ENCODE results near the gene CRBN.

The CRBN gene

DNA sequence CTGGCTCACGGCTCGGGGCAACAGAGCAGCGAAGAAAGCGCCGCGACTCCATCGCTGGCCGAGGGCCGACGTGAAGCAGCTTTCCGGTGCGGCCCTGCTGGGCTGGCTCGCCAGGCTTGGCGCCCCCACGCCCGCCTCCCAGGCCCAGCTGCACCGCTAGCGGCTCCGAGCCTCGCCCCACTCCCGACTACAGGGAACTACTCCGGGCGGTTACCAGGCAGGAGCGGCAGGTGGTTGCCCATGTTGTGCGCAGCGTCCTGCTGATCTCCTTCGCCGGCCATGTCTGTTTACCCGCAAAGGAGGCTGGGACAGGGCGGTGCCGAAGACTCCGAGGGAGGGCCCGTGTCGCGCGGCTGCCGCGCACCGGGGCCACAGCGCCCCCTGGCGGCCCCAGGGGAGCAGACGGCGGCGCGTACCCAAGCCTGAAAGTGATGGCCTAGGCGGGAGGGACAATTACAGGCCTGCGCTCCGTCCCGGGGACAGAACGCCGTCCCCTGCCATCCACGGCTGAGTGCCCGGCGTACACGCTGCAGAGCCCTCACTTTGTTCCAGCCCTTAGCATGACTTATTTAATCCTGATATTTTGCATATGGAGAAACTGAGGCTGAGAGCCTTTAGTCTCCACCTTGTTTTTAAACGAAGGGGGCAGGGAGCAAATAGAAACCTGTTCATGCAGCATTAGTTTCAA lies at the start of gene CRBN:
CRBN (minus strand) TSS at position 285 of the 688 bp plus-strand sequence; CDS start at position 281, 4 bp downstream.
- DNase-seq = peak; percentile 62

DNA sequence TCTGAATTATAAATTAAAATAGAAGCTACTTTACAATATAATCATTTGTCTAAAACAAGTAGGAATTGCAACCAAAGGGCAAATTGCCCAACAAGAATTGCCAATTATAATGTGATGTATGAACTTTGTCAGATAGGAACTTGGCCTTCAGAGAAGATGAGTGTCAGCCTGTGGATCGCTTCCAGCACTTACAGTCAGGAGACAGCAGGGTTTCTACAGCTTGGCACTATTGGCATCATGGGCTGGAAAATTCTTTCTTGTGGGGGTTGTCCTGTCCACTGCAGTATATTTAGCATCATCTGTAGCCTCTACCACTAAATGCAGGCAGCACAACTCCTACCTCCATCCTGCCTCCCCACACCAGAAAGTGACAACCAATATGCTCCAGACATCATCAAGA lies 48.1 kb upstream of the CRBN start:
- DNase-seq = no peak

DNA sequence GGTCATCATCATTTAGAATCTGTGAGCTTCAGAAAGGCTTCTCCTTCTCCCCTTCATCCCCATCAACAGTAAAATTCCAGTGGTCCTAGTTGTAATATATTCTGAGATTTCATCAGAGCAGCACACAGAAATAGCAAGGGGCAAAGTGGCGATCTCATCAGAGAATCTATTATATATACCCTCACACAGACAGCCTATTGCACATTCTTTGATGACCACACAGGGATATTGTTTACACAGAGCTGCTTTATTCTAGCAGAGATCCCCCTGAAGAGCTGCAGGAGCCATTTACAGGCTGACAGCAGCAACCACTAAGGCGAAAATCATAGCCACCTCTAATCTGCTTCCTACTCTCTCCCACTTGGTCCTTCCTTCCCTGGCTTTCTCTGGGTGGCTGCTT lies 42.0 kb upstream of the CRBN start:
- DNase-seq = no peak

DNA sequence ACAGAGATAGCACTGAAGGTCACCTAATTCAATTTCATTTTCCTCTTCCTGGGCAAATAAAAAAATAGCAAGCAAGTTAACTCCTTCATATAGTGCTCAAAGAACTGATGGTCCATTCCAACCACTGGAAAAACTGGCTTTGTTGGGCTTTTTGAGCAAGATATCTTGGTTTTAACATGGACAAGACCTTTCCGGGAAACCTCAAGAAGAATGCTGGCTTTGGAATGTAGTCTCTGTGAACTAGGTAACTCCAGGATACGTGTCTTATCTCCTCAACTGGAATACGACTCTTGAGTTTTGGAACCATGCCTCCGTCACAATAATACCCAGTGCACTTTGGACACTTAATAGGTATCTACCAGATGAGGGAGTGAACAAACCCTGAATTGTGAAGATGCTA lies 36.9 kb upstream of the CRBN start:
- no peak for DNase-seq

DNA sequence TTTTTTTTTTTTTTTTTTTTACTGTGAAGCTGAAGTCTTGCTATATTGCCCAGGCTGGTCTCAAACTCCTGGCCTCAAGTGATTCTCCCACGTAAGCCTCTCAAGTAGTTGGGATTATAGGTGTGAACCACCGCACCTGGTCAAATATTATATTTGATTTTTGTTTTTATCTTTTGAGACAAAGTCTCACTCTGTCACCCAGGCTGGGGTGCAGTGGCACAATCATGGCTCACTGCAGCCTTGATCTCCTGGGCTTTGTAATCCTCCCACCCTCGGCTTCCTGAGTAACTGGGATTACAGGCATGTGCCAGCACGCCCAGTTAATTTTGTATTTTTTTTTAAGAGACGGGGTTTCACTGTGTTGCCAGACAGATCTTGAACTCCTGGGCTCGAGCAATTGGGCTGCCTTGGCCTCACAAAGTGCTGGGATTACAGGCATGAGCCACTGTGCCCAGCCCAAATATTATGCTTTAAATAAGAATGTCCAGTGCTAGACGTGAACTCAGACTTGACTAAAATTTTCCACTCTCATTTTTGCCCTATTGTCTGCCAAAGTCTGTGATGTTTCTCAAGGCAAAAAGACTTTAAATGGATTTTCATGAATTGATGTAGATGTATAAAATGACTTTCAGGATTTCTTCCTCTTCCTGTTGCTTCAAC lies 33.4 kb upstream of the CRBN start:
- no peak for DNase-seq

DNA sequence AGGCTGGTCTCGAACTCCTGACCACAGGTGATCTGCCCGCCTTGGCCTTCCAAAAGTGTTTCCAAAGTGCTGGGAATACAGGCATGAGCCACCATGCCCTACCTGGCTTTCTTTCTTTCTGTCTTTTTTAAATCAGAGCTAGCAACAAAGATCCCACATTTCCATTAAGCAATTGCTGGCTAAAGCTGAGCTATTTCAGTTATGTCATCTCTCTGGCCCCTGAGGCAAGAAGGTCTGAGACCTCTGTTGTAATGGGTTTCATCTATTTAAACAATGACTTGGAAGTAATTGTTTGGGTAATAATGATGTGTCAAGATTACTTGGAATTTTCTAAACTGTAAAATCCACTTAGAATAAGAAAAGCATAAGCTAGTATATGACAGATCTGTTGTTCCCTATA lies 30.2 kb upstream of the CRBN start:
- DNase-seq = no peak

DNA sequence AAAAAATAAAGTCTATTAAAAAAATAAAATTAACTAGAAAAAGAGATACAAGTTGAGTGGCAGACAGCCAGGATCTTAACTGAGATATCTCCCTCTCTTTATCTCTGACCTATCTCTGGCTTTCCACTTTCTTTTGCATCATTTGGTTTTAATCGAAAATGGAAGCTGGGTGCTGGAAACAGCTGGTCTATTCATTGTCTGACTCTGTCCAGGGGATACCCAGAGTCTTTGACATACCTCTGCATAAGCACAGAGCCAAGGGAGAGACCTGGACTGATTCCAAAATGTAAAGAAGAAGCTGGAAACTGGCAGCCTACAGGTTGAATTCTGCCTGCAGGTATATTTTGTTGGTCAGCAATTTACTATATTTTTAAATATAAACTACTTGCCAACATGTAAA lies 29.6 kb upstream of the CRBN start:
- DNase-seq = no peak

DNA sequence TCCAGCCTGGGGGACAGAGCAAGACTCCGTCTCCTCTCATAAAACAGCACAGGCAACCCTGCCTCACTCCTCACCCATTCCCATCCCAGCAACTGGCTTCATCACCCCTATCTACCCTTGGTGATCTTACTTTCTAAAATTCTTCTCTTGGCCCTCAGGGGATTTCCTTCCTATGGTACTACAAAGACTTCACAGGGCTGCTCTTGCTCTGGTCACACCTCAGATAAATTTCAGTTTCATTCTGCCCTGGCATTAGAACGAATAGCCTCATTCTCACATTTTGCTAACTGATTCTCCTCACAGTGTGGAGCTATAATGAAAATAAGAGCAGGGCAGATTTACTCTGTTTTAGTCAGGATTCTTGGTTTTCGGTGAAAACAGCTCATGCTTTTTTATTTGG lies 22.1 kb upstream of the CRBN start:
- no peak for DNase-seq

DNA sequence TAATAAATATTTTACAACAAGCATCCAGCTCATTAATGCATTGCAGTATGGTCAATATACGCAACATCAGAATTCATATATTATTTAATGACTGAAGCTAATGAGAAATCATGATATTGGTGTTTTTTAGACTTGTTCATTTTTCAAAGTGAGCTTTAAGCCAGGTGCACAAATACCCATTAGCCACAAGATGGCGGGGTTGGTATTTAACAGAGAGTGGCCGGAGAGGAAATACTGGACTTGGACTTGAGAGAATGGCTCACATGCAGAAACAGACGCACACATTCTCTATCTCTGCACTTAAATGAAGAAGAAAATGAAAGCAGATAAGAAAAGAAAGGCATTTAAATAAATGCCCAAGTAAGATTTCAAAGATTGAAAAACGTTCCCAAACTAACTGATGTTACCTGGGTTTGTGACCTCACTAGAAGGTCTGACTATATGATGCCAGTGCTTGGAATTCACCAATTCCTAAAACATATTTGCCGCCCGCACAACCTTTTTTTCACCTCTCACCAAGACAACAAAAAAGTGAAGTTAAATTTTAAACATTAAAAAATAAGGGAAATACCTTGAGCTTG lies 21.2 kb upstream of the CRBN start:
- peak; percentile 27 for DNase-seq

DNA sequence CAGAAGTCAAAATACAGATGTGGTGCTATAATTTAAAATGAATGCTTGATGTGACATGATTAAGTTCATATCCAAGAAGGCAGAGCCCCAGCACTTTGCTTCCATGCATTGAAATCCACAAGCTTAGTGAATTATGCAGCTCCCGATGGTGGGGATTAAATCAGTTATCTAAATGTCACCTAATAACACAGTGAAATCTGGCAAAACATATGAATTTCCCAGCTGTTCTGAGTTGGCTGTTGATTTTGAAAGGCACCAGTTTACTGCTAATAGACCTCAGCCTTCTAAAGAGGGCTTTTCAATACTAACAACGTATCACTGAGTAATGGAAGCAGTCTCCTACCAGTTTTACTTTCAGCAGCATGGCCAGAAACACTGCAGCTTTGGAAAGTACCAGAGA lies 19.8 kb upstream of the CRBN start:
- DNase-seq = no peak

DNA sequence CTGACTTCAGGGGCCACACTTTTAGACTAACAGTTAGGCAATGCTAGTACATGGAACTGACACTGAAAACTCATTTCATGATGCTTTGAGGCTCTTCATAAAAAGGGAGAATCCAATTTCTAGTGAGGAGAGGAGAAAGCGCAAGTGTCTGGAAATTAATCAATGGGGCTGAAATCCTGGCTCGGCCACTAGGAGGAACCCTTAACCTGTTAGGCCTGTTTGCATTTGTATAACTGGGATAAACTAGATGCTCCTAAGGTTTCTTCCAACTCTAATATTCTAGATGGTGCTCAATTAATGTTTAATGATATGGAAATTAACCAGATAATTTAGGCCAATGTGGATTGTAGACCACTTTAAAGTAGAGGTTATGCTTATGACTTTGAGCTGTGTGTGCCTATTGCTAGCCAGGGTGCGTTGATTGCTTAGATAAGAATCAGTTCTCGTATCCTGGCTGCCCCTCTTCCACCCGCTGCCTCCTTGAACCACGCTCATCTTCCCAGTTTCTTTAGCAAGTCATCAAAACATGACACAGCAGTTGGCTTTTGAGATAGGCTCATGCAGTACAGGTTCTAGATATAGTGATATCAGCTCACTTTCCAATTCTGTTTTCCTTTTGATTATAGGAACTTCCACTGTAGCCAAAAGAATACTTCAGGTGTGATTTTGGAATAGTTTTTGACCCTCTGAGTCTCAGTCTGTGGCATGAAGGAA lies 16.8 kb upstream of the CRBN start:
- DNase-seq = no peak

DNA sequence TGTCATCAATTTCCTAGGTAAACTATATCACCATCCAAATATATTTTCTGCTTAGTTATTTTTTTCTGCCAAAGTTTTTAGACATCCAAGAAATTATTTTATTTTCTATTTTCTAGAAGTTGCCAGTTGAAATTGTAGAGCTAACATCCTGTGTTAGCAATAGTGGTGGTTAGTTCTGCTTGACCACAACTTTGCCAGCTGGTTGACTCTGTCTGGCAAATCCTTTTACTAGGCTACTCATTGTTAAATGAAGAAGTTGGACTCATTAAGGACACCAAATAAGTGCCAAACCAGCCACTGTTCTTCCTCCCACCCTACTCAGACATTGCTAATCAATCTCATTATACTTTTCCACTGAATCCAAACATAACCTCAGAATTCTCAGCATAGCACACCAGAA lies 15.4 kb upstream of the CRBN start:
- DNase-seq = no peak

DNA sequence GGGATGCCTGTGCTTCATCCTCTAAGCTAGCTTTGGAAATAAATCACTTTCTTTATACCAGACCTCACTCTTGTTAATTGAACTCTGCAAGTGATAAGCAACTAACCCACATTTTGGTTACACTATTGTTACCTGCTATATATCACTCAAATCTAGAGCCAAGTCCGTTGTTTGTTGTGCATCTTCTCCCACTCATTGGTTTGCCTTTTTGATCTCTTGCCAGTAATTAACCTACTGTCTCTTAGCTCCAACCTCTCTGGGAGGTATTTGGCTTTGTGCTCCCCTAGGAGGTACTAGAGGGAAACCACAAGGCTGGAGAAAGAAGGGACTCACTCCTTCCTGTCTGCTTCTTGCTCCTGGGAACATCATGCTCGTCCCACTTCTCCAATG lies 12.8 kb upstream of the CRBN start:
- DNase-seq = no peak

DNA sequence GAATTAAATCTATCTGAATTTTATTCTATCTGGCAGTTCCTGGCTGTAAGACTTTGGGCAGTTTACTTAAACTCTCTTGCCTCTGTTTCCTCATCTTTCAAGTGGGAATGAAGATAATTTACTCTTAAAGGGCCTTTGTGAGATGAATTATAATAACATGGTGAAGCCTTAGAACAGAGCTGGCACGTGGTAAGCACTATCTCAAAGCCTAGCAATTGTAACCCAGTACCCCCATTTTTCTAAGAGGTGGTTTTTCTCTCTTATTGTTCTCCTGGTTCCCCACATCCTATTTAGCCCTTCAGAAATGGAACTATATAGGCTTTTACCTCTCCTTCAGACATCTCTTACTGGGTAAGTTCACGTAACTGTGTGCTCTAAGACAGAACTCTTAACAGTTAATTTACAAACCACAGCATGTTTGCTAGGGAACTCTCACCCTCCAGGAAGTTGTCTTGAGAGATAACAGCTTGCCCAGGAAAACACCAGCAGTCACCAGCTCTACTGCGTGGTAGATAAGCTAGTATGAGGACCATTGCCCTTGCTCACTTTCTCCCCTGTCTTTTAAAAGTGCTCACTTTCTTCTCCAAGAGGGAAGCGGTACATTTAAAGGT lies 12.3 kb upstream of the CRBN start:
- peak; percentile 23 for DNase-seq

DNA sequence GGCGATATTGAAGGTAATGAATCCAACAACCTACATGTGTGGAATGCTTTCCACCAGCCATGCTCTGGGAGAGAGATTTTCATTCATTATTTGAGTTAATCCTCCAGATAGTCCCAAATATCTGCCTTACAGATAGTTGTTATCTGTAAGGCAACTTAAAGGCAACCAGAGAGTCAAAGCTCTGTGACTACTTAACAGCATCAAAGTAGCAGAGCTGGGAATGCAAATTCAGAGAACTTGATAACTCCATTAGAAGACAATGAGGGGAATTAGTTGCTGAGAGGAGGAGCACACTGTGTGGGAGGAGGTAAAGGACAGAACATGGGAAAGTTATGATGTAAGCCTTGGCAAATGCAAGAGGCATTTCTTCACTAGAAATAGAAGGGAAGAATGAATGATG lies 10.5 kb upstream of the CRBN start:
- DNase-seq = no peak

DNA sequence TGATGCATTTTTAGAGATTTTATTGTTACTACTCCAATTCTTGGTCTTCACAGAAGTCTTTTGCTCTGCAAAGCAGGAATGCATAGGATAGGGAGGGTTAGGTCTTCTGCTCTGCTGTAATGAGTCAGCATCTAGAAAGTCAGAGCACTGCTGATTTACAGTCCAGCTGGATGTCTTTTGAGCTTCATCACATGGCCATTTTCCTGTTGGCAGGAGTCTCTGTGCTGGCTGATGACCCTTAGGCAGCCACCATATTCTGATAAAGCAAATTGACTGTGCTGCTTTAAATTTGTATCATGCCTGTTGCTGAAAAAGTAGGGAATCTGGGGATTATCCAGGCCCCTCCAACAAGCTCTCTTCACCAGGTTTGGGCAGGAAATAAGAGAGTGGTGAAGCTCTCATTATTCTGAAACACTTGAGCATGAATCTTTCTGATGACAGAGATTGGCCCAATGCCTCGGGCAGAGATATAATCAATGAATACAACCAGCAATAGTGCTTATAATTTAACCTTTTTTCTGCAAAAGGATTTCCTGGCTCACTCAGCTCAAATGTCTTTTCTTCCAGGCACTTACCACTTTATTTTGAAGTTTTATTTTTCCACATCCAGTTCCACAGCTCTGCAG lies 9.7 kb upstream of the CRBN start:
- DNase-seq = no peak

DNA sequence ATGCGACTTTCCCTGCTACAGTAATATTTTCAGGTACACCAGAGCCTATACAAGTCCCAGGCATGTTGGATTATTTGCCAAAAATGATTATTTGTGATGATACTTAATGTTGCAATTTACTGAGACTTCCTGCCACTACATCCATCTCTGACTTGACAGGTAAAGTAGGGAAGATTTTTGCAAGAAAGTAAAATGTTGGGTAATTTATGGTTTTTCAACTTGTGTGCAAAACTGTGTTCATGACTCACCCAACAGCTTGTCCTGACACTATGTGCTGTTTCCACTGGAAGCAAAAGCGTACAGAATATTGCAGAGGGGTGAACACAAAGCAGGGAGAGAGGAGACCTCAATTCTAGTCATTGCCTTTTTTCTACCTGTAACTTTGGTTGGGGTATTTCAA lies 5.4 kb upstream of the CRBN start:
- no peak for DNase-seq

DNA sequence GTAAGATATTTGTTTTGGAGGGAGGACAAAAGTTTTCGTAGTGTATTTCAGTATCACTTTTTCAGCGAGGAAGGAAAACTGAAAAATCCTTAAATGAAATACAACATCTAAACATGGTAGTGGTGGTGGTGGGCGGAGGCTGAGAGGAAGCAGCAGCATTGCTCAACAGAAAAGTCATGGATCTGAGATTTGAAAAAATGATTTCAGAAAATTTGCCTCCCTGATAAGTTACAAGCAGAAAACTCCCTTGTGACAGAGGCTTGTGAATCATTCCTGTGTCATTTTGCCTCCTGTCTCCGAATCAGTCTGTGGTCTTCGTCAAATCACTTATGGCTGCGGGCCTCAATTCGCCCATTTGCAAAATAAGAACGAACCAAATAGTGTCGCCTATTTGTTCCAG lies 965 bp upstream of the CRBN start:
- DNase-seq = no peak

DNA sequence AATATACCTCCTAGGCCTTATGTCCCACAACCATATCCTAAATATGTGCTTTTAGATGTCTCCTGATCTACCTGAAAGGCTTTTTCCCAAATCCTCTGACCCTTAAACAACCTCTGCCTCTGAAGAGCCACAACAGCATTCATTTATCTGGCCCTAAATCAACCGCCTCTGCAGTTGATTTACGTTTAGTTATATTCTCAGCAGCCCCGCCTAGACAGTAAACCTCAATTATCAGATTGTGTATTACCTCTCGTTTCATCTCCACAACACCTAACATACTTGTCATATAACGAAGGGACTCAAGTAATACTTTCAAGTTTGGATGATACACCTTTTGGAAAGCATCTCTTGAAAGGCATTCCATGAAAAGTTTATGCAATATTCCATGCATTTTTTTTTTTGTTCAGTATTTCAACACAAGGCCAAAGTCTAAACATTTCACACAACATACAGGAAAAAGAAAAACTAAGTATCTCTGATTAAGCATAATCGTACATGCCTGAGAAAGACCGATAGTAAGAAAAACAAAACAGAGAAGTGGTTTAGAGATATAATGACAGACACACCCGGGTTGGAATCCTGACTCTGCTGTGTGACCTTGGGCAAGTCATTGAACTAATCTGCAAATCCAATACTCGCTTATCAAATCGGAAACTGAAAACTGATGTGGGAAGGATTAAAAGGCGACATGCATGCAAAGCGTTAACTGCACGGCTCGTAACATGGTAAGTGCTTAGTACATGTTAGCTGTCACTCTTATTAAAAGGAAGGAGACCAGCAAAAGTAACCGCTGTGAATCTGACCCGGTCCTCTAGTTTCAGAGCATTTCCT lies 778 bp downstream of the CRBN start:
- no peak for DNase-seq

DNA sequence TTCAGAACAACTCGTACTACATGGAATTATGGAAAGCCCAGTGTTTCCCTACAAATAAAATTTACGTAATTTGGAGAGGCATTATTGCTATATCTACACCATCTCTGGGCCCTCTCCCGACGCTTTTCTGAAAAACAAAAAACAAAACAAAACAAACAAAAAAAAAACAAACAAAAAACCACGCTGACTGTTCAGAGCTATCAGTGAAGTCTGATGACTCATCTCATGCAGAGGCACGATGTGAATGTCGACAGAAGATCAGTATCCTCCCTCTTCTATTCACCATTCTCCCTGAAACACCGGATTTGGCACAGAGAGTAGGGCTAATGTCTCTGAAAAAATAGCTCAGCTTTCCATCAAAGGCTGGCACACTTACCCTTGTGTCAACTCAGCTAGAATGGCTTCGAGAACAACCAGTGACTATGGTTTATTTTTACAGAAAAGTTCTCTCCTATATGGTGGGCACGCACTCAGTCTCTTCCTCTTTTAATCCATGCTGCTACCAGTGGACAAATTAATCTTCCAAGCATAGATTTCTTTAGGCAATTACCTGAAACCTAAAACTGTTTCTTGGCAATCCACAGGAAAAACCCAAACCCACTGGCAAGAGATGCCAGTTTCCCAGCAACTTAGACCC lies 1.5 kb downstream of the CRBN start:
- no peak for DNase-seq

DNA sequence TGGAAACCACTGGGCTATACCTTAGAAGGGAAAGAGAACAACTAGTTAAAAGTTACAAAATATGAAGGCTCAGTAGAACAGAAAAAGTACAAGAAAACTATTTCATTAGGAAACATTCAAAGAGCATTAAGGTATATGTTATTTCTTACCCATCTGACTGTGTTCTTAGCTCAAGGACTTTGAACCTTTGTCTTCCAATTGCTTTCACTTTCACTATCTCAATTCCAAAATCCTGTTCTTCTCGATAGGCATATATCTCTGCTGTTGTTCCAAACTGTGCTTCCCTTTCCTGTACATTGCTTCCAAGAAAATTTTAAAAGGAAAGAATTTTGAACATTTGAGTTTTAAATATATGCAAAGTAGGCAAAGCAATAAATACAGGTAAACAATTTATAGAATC lies 6.9 kb downstream of the CRBN start:
- no peak for DNase-seq

DNA sequence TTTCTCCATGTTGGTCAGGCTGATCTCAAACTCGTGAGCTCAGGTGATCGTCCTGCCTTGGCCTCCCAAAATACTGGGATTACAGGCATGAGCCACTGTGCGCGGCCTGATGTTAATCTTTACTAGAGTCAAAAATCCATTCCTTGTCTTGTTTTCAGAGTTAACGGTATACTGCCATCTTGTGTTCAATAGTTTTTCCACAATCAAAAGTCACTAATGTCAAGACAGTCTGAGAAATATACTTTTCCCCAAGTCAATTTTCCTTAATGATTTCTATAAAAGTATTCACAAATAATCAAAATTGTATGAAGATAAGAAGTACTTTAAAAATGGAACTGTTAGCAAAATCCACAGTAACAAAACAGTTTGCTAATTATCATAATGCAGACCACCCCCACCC lies 8.5 kb downstream of the CRBN start:
- no peak for DNase-seq
